GM23338 (cell line): ENCODE measurements around the gene KSR2.

ENCODE experiments used
- EZH2 ChIP-seq: fragments of 200-600 bp; sonication (generic); IDR thresholded peaks from one replicate; pipeline ENCODE4 v1.8.0; 2017; ENCODE audit warnings: antibody characterized with exemption, mild to moderate bottlenecking, low read depth; ENCODE audit not compliant: unreplicated experiment
- EZH2phosphoT487 ChIP-seq: fragments of 200-600 bp; sonication (generic); IDR thresholded peaks from one replicate; pipeline ENCODE4 v1.8.1; 2018; ENCODE audit warnings: antibody characterized with exemption; ENCODE audit not compliant: unreplicated experiment
- JUNB ChIP-seq: IDR thresholded peaks from one replicate; pipeline ENCODE4 v1.6.1; 2016; ENCODE audit warnings: antibody characterized with exemption; ENCODE audit not compliant: unreplicated experiment
- NANOG ChIP-seq: IDR thresholded peaks from 2 replicates; pipeline ENCODE4 v1.6.1; 2016; ENCODE audit warnings: antibody characterized with exemption, borderline replicate concordance
- POLR2AphosphoS5 ChIP-seq: IDR thresholded peaks from 2 replicates; pipeline ENCODE4 v1.6.1; 2016; ENCODE audit warnings: antibody characterized with exemption, low read depth
- ZNF331 ChIP-seq: fragments of 250-450 bp; sonication (Bioruptor Pico); IDR thresholded peaks from 2 replicates; pipeline ENCODE4 v1.5.0; 2020; ENCODE audit warnings: low read depth, mild to moderate bottlenecking, moderate library complexity
- TF ChIP-seq, protein P1 (sequence below), 2 experiments: fragments of 200-600 bp in 1 of 2; sonication (generic) in 1 of 2; conservative IDR thresholded peaks; 2 replicates each; pipeline versions ENCODE4 v1.5.1 to v1.6.1; 2016 to 2017; ENCODE audit warnings: antibody characterized with exemption in 2 of 2, low read depth in 2 of 2, mild to moderate bottlenecking in 2 of 2, moderate library complexity in 1 of 2
- TF ChIP-seq, protein P2 (sequence below): IDR thresholded peaks from one replicate; pipeline ENCODE4 v1.6.1; 2018; ENCODE audit warnings: antibody characterized with exemption; ENCODE audit not compliant: unreplicated experiment
- TF ChIP-seq, protein P3 (sequence below): IDR thresholded peaks from 2 replicates; pipeline ENCODE4 v1.6.1; 2016; ENCODE audit warnings: antibody characterized with exemption

DNA sequence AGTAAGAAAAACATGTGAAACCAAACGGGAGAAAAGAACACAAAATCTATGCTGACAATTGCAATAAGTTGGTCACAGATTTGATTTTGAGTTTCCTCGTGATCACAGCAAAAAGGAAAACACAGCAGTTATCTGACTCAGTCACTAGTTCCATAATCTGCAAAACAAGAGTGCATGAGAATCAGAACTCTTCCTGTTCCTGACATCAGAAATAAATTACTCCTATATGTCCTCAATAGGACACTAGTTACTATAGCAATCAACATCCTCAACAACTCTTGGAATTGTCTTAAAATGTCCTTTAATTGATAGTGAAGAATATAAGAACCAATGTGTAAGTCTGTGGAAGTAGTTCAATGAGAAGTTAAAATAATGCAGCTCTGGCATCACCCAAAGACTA is 339.3 kb downstream of the KSR2 start:
- TF ChIP-seq, protein P1, sequence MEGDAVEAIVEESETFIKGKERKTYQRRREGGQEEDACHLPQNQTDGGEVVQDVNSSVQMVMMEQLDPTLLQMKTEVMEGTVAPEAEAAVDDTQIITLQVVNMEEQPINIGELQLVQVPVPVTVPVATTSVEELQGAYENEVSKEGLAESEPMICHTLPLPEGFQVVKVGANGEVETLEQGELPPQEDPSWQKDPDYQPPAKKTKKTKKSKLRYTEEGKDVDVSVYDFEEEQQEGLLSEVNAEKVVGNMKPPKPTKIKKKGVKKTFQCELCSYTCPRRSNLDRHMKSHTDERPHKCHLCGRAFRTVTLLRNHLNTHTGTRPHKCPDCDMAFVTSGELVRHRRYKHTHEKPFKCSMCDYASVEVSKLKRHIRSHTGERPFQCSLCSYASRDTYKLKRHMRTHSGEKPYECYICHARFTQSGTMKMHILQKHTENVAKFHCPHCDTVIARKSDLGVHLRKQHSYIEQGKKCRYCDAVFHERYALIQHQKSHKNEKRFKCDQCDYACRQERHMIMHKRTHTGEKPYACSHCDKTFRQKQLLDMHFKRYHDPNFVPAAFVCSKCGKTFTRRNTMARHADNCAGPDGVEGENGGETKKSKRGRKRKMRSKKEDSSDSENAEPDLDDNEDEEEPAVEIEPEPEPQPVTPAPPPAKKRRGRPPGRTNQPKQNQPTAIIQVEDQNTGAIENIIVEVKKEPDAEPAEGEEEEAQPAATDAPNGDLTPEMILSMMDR (conservative IDR thresholded peaks at IDR 0.05; ENCODE audit: low read depth in 2 of 2) = no peak
- TF ChIP-seq, protein P2, sequence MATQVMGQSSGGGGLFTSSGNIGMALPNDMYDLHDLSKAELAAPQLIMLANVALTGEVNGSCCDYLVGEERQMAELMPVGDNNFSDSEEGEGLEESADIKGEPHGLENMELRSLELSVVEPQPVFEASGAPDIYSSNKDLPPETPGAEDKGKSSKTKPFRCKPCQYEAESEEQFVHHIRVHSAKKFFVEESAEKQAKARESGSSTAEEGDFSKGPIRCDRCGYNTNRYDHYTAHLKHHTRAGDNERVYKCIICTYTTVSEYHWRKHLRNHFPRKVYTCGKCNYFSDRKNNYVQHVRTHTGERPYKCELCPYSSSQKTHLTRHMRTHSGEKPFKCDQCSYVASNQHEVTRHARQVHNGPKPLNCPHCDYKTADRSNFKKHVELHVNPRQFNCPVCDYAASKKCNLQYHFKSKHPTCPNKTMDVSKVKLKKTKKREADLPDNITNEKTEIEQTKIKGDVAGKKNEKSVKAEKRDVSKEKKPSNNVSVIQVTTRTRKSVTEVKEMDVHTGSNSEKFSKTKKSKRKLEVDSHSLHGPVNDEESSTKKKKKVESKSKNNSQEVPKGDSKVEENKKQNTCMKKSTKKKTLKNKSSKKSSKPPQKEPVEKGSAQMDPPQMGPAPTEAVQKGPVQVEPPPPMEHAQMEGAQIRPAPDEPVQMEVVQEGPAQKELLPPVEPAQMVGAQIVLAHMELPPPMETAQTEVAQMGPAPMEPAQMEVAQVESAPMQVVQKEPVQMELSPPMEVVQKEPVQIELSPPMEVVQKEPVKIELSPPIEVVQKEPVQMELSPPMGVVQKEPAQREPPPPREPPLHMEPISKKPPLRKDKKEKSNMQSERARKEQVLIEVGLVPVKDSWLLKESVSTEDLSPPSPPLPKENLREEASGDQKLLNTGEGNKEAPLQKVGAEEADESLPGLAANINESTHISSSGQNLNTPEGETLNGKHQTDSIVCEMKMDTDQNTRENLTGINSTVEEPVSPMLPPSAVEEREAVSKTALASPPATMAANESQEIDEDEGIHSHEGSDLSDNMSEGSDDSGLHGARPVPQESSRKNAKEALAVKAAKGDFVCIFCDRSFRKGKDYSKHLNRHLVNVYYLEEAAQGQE = no peak
- TF ChIP-seq ZNF331 (CRISPR knock-in tag) (no peak), POLR2AphosphoS5 (no peak), EZH2 (no peak), EZH2phosphoT487 (no peak), JUNB (no peak), NANOG (no peak)
- TF ChIP-seq, protein P3, sequence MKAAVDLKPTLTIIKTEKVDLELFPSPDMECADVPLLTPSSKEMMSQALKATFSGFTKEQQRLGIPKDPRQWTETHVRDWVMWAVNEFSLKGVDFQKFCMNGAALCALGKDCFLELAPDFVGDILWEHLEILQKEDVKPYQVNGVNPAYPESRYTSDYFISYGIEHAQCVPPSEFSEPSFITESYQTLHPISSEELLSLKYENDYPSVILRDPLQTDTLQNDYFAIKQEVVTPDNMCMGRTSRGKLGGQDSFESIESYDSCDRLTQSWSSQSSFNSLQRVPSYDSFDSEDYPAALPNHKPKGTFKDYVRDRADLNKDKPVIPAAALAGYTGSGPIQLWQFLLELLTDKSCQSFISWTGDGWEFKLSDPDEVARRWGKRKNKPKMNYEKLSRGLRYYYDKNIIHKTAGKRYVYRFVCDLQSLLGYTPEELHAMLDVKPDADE = no peak
